Measurements from ENCODE around the gene CLSTN1.

Gene CLSTN1

DNA sequence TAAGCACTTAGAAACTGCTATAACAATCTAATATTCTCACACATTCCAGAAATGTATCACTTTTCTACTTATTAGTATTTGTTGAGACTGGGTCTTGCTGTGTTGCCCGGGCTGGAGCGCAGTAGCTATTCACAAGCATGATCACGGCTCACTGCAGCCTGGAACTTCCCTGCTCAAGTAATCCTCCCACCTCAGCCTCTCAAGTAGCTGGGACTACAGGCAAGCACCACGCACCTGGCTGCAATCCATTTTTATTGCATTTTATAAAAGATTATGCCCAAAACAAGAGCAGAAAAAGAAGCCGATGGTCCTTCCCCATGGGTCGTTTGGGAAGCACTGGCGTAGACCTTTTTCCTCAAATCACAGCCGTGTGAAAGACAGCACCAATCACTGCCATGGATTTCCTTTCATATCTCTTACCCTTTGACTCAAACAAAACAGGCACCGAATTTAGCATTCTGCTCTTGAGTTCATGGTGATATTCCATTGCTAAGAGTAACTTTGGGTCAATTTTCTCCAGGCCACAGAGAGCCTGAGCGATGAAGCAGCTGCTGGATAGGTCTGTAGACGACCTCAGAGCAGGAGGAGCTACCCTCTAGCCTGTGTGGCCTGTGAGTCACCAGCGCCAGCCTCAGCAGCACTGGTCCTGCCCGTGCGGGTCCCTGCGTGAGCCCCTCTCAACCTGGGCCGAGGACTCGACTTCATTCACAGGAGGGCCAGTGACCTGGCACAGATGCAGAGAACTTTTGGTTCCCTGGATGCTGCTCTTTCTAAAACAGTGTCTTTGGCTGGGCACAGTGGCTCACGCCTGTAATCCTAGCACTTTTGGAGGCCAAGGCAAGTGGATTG is 91.4 kb downstream of the CLSTN1 start:
- TF ChIP-seq, protein P1, sequence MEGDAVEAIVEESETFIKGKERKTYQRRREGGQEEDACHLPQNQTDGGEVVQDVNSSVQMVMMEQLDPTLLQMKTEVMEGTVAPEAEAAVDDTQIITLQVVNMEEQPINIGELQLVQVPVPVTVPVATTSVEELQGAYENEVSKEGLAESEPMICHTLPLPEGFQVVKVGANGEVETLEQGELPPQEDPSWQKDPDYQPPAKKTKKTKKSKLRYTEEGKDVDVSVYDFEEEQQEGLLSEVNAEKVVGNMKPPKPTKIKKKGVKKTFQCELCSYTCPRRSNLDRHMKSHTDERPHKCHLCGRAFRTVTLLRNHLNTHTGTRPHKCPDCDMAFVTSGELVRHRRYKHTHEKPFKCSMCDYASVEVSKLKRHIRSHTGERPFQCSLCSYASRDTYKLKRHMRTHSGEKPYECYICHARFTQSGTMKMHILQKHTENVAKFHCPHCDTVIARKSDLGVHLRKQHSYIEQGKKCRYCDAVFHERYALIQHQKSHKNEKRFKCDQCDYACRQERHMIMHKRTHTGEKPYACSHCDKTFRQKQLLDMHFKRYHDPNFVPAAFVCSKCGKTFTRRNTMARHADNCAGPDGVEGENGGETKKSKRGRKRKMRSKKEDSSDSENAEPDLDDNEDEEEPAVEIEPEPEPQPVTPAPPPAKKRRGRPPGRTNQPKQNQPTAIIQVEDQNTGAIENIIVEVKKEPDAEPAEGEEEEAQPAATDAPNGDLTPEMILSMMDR (IDR thresholded peaks at IDR 0.05; ENCODE audit: low read depth, low read length, missing control alignments): no peak
- H3K4me3 ChIP-seq (ENCODE audit: low read depth, low read length): no peak overlapping the region
- no peak for DNase-seq (ENCODE audit: low read depth)

DNA sequence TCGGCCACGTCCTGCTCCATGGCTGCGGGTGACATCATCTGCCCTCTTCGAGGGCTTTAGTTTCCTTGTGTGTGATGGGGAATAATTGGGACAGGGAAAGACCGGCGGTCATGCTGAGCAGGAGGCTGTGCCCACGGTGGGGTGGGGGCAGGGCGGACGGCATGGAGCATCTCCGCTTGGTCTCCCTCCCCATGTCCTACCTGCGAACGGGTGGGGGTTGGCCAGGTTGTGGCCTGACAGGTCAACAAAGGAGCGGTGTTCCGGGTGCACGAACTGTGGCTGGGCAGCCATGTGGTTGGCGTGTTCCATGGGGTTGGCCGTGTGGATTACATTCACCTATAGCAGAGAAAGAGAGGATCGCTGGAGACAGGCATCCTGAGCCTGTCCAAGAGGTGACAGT is 92.2 kb downstream of the CLSTN1 start:
- H3K4me3 ChIP-seq (ENCODE audit: low read depth, low read length): no peak overlapping the region
- DNase-seq (ENCODE audit: low read depth): no peak
- TF ChIP-seq, protein P1 (IDR thresholded peaks at IDR 0.05; ENCODE audit: low read depth, low read length, missing control alignments): no peak

DNA sequence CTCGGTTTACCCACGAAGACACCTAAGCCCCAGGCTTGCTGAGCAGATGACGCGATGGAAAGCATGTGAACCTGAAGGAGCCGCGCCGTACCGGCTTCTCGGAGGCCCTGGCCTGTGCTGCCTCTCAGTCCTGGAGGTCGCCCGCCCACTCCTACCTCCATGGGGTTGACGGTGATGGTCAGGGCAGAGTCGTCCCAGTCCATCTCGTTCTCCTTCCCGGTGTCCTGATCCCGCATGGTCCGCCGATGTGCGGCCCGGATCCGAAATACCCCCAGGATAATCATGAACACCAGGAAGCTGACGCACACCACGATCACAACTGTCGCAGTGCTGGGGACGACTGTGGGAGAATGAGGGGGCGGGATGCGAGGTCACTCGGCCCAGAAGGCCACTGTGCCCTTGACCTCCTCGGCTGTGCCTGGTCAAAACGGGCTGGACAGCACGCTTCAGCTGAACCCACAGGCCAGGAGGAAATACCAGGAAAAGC is 92.7 kb downstream of the CLSTN1 start:
- TF ChIP-seq, protein P1 (IDR thresholded peaks at IDR 0.05; ENCODE audit: low read depth, low read length, missing control alignments): no peak
- no peak for DNase-seq (ENCODE audit: low read depth)

DNA sequence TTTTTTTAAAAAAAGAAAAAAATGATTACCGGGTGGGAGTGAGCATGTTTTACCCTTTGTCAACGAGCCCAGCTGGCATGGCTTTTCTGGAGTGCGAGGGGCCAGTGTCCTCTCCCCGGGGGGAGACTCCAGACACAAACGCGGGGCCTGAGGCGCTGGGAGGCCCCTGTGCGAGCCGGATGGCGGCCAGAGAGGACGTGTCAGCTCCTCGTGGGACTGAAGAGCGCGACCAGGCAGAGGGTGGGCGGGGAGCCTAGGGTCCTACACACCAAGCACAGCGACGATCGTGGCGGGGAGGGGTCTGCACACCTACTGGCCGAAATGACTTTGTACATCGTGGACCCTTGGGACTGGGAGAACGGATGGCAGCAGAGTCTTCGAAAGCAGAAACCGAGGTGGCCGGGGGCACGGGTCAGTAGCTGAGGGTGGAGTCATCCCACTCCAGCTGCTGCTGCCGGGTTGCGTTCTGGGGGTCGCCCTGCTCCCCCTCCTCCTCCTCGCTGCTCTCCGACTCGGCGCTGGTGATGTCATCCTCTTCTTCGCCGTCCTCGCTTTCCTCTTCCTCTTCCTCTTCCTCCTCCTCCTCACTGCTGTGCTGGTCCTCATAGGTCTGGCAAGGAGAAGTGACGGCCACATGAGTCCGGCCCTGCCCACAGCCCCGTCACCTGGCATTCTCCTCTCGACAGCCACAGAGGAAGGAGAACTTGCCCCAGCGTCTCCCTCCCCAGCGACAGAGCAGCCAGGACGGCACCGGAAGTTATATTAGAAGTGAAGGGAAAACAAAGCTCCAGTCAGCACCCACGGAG is 93.5 kb downstream of the CLSTN1 start:
- no peak for DNase-seq (ENCODE audit: low read depth)
- no peak overlapping the region for H3K4me3 ChIP-seq (ENCODE audit: low read depth, low read length)
- TF ChIP-seq, protein P1 (IDR thresholded peaks at IDR 0.05; ENCODE audit: low read depth, low read length, missing control alignments): no peak

More for the DNA sequence above, 92.7 kb downstream of the CLSTN1 start:
- H3K4me3 ChIP-seq (ENCODE audit: low read depth, low read length): no peak overlapping the region

DNA sequence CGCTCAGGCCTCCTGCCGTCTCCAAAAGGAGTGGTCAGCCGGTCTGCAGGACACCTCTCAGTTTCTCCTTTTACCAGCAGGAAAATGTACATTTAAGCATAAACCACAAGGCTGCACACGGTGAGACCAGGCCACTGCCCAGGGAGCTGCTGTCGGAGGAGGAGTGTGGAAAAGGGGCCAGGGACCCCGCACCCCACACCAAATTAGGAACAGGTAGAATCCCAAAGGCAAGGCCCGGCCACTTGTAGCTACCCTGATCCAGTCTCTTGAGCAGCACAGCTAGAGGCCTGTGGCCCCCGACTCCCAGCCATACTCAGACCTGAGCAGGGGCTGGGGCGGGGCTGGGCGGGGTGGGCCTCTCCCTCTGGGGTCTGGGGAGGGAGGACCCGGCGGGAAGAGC is 94.2 kb downstream of the CLSTN1 start:
- DNase-seq (ENCODE audit: low read depth): no peak

DNA sequence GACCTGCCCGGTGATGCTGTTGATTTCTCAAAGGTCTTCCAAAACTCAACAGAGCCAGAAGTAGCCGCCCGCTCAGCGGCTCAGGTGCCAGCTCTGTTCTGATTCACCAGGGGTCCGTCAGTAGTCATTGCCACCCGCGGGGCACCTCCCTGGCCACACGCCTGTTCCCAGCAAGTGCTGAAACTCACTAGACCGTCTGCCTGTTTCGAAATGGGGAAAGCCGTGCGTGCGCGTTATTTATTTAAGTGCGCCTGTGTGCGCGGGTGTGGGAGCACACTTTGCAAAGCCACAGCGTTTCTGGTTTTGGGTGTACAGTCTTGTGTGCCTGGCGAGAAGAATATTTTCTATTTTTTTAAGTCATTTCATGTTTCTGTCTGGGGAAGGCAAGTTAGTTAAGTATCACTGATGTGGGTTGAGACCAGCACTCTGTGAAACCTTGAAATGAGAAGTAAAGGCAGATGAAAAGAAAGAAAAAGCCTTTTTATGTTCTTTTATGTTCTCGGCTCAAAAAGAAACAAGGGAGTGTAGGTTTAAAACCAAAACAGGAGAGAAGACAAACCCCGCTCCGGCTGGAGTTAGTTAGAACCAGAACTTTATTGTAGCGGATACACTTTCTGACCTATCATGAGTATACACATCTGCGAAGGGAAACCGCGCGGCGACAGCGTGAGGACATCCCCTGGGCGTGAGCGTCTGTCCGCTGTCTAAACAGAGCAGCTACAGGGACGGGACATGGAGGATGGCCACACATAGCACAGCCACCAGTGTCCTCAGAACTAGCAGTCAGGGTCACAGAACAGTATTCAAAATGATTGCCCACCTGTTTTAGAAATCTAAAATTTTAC is 95.1 kb downstream of the CLSTN1 start:
- TF ChIP-seq, protein P1 (IDR thresholded peaks at IDR 0.05; ENCODE audit: low read depth, low read length, missing control alignments): no peak
- no peak overlapping the region for H3K4me3 ChIP-seq (ENCODE audit: low read depth, low read length)
- DNase-seq (ENCODE audit: low read depth): no peak

More for the DNA sequence above, 94.2 kb downstream of the CLSTN1 start:
- no peak overlapping the region for H3K4me3 ChIP-seq (ENCODE audit: low read depth, low read length)
- TF ChIP-seq, protein P1 (IDR thresholded peaks at IDR 0.05; ENCODE audit: low read depth, low read length, missing control alignments): no peak

Data from GM12864 (cell line).